Calu3 (cell line): ENCODE measurements around the gene SNX15. TPM values are rescaled to one million over a fixed set of nuclear protein-coding genes. Genes with fewer than 3 reads are reported as not detected.

Source experiments
- BruUV-seq: library from RNA; stranded (reverse); fragments of 400-500 nt; replicated peaks from 2 replicates; lab custom pipeline; 2021; lab: Mats Ljungman, UMichigan
- CTCF ChIA-PET: fragments of 300-600 bp; sonication (Branson Sonifier 250); formaldehyde crosslinking; loops from one replicate; lab custom pipeline; 2022; ENCODE audit warnings: antibody characterized with exemption; lab: Charles Lee
- DNase-seq: peaks from one replicate; pipeline ENCODE4 v3.0.0; 2022
- H3K27ac Mint-ChIP-seq: one replicate; pipeline ENCODE4 v1.8.0; 2022; ENCODE audit warnings: mixed read lengths; ENCODE audit not compliant: unreplicated experiment
- H3K27me3 Mint-ChIP-seq: one replicate; pipeline ENCODE4 v1.8.0; 2022; ENCODE audit warnings: mixed read lengths; ENCODE audit not compliant: unreplicated experiment
- H3K36me3 Mint-ChIP-seq: one replicate; pipeline ENCODE4 v1.8.0; 2022; ENCODE audit warnings: mild to moderate bottlenecking, moderate library complexity, mixed read lengths; ENCODE audit not compliant: insufficient read depth, unreplicated experiment
- H3K4me1 Mint-ChIP-seq: one replicate; pipeline ENCODE4 v1.8.0; 2022; ENCODE audit warnings: mild to moderate bottlenecking, low read depth, mixed read lengths; ENCODE audit not compliant: unreplicated experiment
- H3K4me3 Mint-ChIP-seq: one replicate; pipeline ENCODE4 v1.8.0; 2022; ENCODE audit warnings: mild to moderate bottlenecking, low read depth, moderate library complexity, mixed read lengths; ENCODE audit not compliant: unreplicated experiment
- H3K9me3 Mint-ChIP-seq: one replicate; pipeline ENCODE4 v1.8.0; 2022; ENCODE audit warnings: low read depth, mixed read lengths; ENCODE audit not compliant: unreplicated experiment
- intact Hi-C: fragments of 100-400 bp; cut with micrococcal nuclease; formaldehyde crosslinking; loops from one replicate; pipeline ENCODE4 v1.10.0; 2022; ENCODE audit not compliant: unreplicated experiment
- total RNA-seq: library from RNA; stranded (reverse); gene quantifications from 2 replicates; pipeline ENCODE4 v1.2.3, GENCODE V29; 2022
- TF ChIP-seq, protein P1 (sequence below): fragments of 200-600 bp; IDR thresholded peaks from one replicate; pipeline ENCODE4 v1.8.0; 2022; ENCODE audit warnings: antibody characterized with exemption; ENCODE audit not compliant: unreplicated experiment

The SNX15 gene
- total RNA-seq, 1 experiment from 2014 or later = 22.1 TPM

DNA sequence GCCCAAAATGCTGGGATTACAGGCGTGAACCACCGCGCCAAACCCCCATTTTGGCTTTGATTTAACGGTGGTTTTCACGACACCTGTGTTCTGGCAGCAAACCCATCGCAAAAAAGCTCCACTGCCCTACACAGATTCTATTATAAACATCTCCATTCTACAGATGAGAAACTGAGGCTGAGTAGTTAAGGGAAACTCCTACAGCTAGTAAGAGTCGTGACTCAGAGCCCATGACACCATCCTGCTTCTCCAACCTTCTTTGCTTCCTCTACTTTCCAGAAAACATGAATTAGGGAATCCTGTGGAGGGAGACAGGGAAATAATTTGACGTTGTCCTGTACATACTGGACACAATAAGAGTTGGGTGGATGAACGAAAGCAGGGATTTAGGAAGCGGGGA, 429 bp upstream of the SNX15 start:
- intact Hi-C loops = no loop called here
- peaks cover 16% of the 10 kb centered on the region for H3K4me1 Mint-ChIP-seq
- no peaks in the 10 kb centered on the region for H3K9me3 Mint-ChIP-seq
- no peaks in the 10 kb centered on the region for H3K27me3 Mint-ChIP-seq
- TF ChIP-seq, protein P1, sequence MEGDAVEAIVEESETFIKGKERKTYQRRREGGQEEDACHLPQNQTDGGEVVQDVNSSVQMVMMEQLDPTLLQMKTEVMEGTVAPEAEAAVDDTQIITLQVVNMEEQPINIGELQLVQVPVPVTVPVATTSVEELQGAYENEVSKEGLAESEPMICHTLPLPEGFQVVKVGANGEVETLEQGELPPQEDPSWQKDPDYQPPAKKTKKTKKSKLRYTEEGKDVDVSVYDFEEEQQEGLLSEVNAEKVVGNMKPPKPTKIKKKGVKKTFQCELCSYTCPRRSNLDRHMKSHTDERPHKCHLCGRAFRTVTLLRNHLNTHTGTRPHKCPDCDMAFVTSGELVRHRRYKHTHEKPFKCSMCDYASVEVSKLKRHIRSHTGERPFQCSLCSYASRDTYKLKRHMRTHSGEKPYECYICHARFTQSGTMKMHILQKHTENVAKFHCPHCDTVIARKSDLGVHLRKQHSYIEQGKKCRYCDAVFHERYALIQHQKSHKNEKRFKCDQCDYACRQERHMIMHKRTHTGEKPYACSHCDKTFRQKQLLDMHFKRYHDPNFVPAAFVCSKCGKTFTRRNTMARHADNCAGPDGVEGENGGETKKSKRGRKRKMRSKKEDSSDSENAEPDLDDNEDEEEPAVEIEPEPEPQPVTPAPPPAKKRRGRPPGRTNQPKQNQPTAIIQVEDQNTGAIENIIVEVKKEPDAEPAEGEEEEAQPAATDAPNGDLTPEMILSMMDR = no peak
- BruUV-seq = no TSS peak
- DNase-seq = no peak
- H3K36me3 Mint-ChIP-seq = peaks cover 12% of the 10 kb centered on the region
- CTCF ChIA-PET = interaction anchor here (0.6 to 0.8 kb wide), 3 partner anchors 51 to 93 kb away, joined by 3 read pairs; partner anchors contain the start of gene ZNHIT2
- peak overlapping the region; percentile 62 for H3K4me3 Mint-ChIP-seq
- H3K27ac Mint-ChIP-seq = peak overlapping the region; percentile 5

DNA sequence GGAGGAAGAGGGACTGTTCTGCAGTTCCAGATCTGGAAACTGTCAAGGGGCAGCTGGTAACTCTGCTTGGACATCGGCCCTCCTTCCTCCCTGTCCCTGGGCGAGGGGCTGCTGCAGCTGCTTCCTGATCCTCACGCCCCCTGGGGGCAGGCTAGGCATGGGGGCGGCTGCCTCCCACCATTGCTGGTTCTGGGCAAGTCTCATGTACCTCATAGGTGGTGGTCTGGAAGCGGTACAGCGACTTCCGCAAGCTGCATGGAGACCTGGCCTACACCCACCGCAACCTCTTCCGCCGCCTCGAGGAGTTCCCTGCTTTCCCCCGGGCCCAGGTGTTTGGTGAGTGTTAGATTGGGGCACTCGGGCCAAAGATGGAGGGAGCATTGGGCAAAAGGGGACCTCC, 5.0 kb downstream of the SNX15 start:
- no peaks in the 10 kb centered on the region for H3K9me3 Mint-ChIP-seq
- H3K4me3 Mint-ChIP-seq = no peak overlapping the region
- no peaks in the 10 kb centered on the region for H3K27me3 Mint-ChIP-seq
- no peak overlapping the region for H3K27ac Mint-ChIP-seq
- H3K36me3 Mint-ChIP-seq = peaks cover 12% of the 10 kb centered on the region
- DNase-seq = no peak
- CTCF ChIA-PET = no interaction called here
- intact Hi-C loops = no loop called here
- H3K4me1 Mint-ChIP-seq = peaks cover 9% of the 10 kb centered on the region
- no TSS peak for BruUV-seq
- TF ChIP-seq, protein P1 = no peak

DNA sequence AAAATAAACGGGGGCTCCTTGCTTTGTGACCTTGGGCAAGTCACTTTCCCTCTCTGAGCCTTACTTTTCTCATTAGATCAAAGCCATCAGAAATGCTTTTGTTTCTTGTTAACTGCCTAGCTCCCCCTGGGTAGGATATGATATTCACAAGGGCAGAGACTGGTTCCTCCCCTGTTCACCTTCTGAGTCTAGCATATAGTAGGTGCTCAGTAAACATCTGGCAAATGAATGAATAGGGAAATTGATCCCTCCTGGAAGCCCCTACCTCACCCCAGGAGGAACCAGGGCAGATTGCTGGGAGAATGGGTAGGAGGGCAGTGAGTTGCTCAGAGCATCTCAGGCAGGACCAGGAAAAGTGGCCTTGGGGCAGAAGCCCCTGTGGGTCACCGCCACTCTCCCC, 7.2 kb downstream of the SNX15 start:
- no peak for DNase-seq
- H3K36me3 Mint-ChIP-seq = peaks cover 6% of the 10 kb centered on the region
- H3K4me1 Mint-ChIP-seq = no peaks in the 10 kb centered on the region
- H3K4me3 Mint-ChIP-seq = no peak overlapping the region
- H3K27me3 Mint-ChIP-seq = no peaks in the 10 kb centered on the region
- intact Hi-C loops = no loop called here
- CTCF ChIA-PET = interaction anchor here (1.1 kb wide), 1 partner anchor 21 kb away, joined by 3 read pairs; no protein-coding TSS in a partner anchor
- no TSS peak for BruUV-seq
- H3K27ac Mint-ChIP-seq = no peak overlapping the region
- no peaks in the 10 kb centered on the region for H3K9me3 Mint-ChIP-seq
- TF ChIP-seq, protein P1 = no peak

DNA sequence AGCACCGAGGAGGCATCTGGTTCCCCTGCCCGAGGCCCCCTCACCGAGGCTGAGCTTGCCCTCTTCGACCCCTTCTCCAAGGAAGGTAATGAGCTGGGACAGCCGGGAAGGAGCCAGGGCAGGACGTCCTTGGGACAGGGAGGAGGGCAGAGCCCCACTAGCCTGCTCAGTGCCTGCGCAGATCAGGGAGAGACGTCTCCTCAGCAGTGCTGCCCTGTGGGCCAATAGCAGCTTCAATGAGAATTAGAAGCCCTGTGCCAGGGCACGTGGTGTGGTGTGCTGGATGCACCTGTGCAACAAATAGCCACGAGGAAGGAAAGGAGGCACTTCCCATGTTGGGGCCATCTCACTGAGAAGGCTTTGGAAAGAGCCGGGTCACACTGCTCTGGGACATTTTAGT, 8.3 kb downstream of the SNX15 start:
- no peak overlapping the region for H3K27ac Mint-ChIP-seq
- no peak for DNase-seq
- peaks cover 9% of the 10 kb centered on the region for H3K36me3 Mint-ChIP-seq
- BruUV-seq = no TSS peak
- H3K4me3 Mint-ChIP-seq = no peak overlapping the region
- intact Hi-C loops = no loop called here
- TF ChIP-seq, protein P1 = no peak
- H3K9me3 Mint-ChIP-seq = no peaks in the 10 kb centered on the region
- CTCF ChIA-PET = no interaction called here
- no peaks in the 10 kb centered on the region for H3K27me3 Mint-ChIP-seq
- H3K4me1 Mint-ChIP-seq = no peaks in the 10 kb centered on the region
